Body of pancreas (tissue), 4 donors: ENCODE data around the gene CPNE7. TPM values are rescaled to one million over a fixed set of nuclear protein-coding genes. Genes with fewer than 3 reads are reported as not detected.
A peak's percentile ranks its signal among the peaks of the same experiment; 100 is the strongest.

ENCODE experiments used
- ATAC-seq: fragments of 150-250 bp; one replicate; pipeline ENCODE4 v1.9.1; 2016
- DNase-seq, 4 donors: peaks; one replicate each; pipeline ENCODE4 v3.0.0-alpha.2; 2019
- H3K27ac ChIP-seq, 4 donors: fragments of 200-600 bp; sonication (generic); 1 replicate in 3 of 4; 2 replicates in 1 of 4; pipeline versions ENCODE4 v1.5.1 to v1.6.1; 2016 to 2019; ENCODE audit warnings: mild to moderate bottlenecking in 1 of 4, mixed read lengths in 1 of 4, moderate library complexity in 1 of 4
- H3K27me3 ChIP-seq, 2 donors: fragments of 200-600 bp; sonication (generic); one replicate each; pipeline ENCODE4 v1.6.0; 2016; ENCODE audit warnings: mild to moderate bottlenecking in 1 of 2
- H3K36me3 ChIP-seq, 2 donors: fragments of 200-600 bp; sonication (generic); replicated peaks in 1 of 2; 2 replicates each; pipeline ENCODE4 v1.5.1; 2016; ENCODE audit warnings: low read depth in 2 of 2; ENCODE audit not compliant: insufficient read depth in 1 of 2
- H3K4me1 ChIP-seq: fragments of 200-600 bp; sonication (generic); one replicate; pipeline ENCODE4 v1.6.0; 2016
- H3K4me3 ChIP-seq, 2 donors: fragments of 200-600 bp; sonication (generic); 1 replicate in 1 of 2; 2 replicates in 1 of 2; pipeline ENCODE4 v1.5.1; 2016 to 2019
- H3K9me3 ChIP-seq, 3 donors: fragments of 200-600 bp; sonication (generic); 1 replicate in 2 of 3; 2 replicates in 1 of 3; pipeline ENCODE4 v1.5.1; 2016
- CTCF ChIP-seq, 7 experiments: fragments of 450-650 bp in 4 of 7; fragments of 200-600 bp in 3 of 7; sonication (generic) in 3 of 7; IDR thresholded peaks; one replicate each; pipeline ENCODE4 v1.5.1; 2016 to 2019; ENCODE audit warnings: antibody characterized with exemption in 7 of 7
- POLR2A ChIP-seq, 3 donors: fragments of 450-650 bp; IDR thresholded peaks; one replicate each; pipeline ENCODE4 v1.6.1; 2016; ENCODE audit warnings: antibody characterized with exemption in 3 of 3, mild to moderate bottlenecking in 2 of 3
- WGBS, 2 donors: methylation state at CpG; one replicate each; pipeline ENCODE4 v1.1.5; 2017; 5-methylcytosine and 5-hydroxymethylcytosine counted together
- intact Hi-C: fragments of 100-400 bp; cut with DNase I; formaldehyde crosslinking; loops from one replicate; pipeline ENCODE4 v1.15.1; 2023
- total RNA-seq, 2 donors: library from RNA; depleted of rRNA; stranded (reverse); fragments of >200 nt; gene quantifications; one replicate each; pipeline ENCODE4 v1.1.0, GENCODE V29; 2016

The CPNE7 gene
- total RNA-seq, 2 donors from 2014 or later = 2.1 TPM; not detected in 1

- Histone ChIP-seq H3K36me3 (no peaks in the 10 kb centered on the region), H3K4me1 (peaks cover 5% of the 10 kb centered on the region), H3K27me3 (no peaks in the 10 kb centered on the region), H3K4me3 (no peak overlapping the region), H3K9me3 (no peaks in the 10 kb centered on the region), H3K27ac (no peak overlapping the region)
- TF ChIP-seq POLR2A (IDR thresholded peaks at IDR 0.05) = no peak
- no peak for TF ChIP-seq CTCF (IDR thresholded peaks at IDR 0.05)
- ATAC-seq (no peak), DNase-seq (no peak)
- intact Hi-C loops = no loop called here
- WGBS, 2 donors = 89 to 100% methylated on average over 1 to 14 of the region's 16 CpGs
These were observed 44.9 kb downstream of the CPNE7 start for GRCh38 chr16:89620406-89620841.

GRCh38 chr16:89621136-89621697 lies 45.7 kb downstream of the CPNE7 start:
- intact Hi-C loops = no loop called here

GRCh38 chr16:89621698-89622409 lies 46.3 kb downstream of the CPNE7 start:
- H3K36me3 ChIP-seq = no peaks in the 10 kb centered on the region
- no peaks in the 10 kb centered on the region for H3K4me1 ChIP-seq
- no peaks in the 10 kb centered on the region for H3K27me3 ChIP-seq
- 61 to 93% methylated on average over 6 to 29 of the region's 32 CpGs for WGBS, 2 donors
- no peak for DNase-seq
- no peak overlapping the region for H3K4me3 ChIP-seq
- TF ChIP-seq POLR2A (IDR thresholded peaks at IDR 0.05) (no peak), CTCF (IDR thresholded peaks at IDR 0.05) (no peak)
- no peak for ATAC-seq
- no peaks in the 10 kb centered on the region for H3K9me3 ChIP-seq
- intact Hi-C loops = no loop called here
- no peak overlapping the region for H3K27ac ChIP-seq

More at GRCh38 chr16:89621136-89621697, 45.7 kb downstream of the CPNE7 start:
- ATAC-seq (no peak), DNase-seq (no peak)
- Histone ChIP-seq H3K9me3 (no peaks in the 10 kb centered on the region), H3K36me3 (no peaks in the 10 kb centered on the region), H3K4me1 (no peaks in the 10 kb centered on the region), H3K27ac (no peak overlapping the region), H3K27me3 (no peaks in the 10 kb centered on the region), H3K4me3 (no peak overlapping the region)
- 80 to 81% methylated on average over 2 to 5 of the region's 18 CpGs for WGBS, 2 donors
- TF ChIP-seq CTCF (IDR thresholded peaks at IDR 0.05) = no peak
- TF ChIP-seq POLR2A (IDR thresholded peaks at IDR 0.05) = no peak

DNA sequence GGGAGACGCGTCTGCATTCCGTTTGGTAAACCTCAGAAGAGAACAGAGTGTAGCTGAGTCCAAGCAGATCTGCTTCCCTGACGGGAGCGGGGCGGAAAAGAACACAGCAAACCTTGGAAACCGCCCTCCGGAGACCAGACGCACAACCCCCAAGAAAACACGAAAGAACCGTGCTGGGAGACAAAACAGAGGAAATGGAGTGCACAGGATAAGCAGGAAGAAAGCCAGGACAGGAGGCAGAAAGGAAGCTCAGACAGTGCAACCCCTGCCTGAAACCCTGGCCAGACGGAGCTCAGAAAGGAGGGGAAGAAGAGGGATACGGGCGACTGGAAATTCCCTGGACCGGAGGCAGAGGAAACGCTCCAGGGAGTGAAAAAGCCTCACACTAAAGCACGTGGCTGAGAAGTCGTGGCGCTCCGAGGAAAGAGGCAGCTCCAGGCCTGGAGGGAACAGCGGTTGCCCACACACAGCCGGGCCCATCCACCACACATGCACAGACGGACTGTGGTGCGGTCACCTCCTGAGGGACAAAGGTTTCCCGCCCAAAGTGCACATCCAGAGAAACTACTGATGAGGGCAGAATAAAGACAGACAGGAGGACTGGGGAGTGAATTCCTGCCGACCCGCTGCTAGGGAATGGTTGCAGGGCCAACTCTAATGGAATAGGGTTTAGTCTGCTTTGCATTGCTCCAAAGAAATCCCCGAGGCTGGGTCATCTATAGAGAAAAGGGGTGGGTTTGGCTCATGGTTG lies 48.1 kb downstream of the CPNE7 start:
- ATAC-seq = no peak
- intact Hi-C loops = no loop called here
- H3K9me3 ChIP-seq = no peaks in the 10 kb centered on the region

More for the DNA sequence above, 48.1 kb downstream of the CPNE7 start:
- H3K36me3 ChIP-seq = no peaks in the 10 kb centered on the region
- 68 to 69% methylated on average over 27 to 28 of the region's 28 CpGs for WGBS, 2 donors
- peak overlapping the region in 1 of 4 donors; percentile 28 for H3K27ac ChIP-seq
- no peaks in the 10 kb centered on the region for H3K27me3 ChIP-seq
- H3K4me1 ChIP-seq = no peaks in the 10 kb centered on the region
- TF ChIP-seq POLR2A (IDR thresholded peaks at IDR 0.05) = no peak
- DNase-seq = no peak
- no peak overlapping the region for H3K4me3 ChIP-seq
